Panc1 (cell line): ENCODE measurements around the gene ADORA1. TPM values are rescaled to one million over a fixed set of nuclear protein-coding genes. Genes with fewer than 3 reads are reported as not detected.

Experiments
- ATAC-seq: fragments of 200-7000 bp; cut with Tn5 transposase; 2 replicates; pipeline ENCODE4 v1.9.1; 2020; ENCODE audit warnings: mild to moderate bottlenecking, moderate library complexity
- BruUV-seq: library from RNA; stranded (reverse); fragments of 400-500 nt; replicated peaks from 2 replicates; lab custom pipeline; 2021; lab: Mats Ljungman, UMichigan
- CTCF ChIA-PET: fragments of 300-600 bp; sonication (Branson Sonifier 250); formaldehyde crosslinking; loops from one replicate; lab custom pipeline; 2022; ENCODE audit warnings: antibody characterized with exemption; lab: Charles Lee
- POLR2A ChIA-PET: fragments of 300-600 bp; sonication (Branson Sonifier 250); formaldehyde crosslinking; loops from one replicate; lab custom pipeline; 2022; ENCODE audit warnings: antibody characterized with exemption; lab: Charles Lee
- DNase-seq: peaks from one replicate; pipeline ENCODE4 v3.0.0-alpha.2; 2010; ENCODE audit warnings: low read depth, low spot score
- H3K27ac ChIP-seq: 2 replicates; pipeline ENCODE4 v1.5.1; 2011; ENCODE audit warnings: mild to moderate bottlenecking, low read length, inconsistent platforms
- H3K27me3 ChIP-seq: fragments of 200-500 bp; sonication (Bioruptor generic); 2 replicates; pipeline ENCODE4 v1.6.0; 2014; ENCODE audit warnings: low read length, inconsistent platforms; ENCODE audit not compliant: control insufficient read depth, insufficient read depth
- H3K36me3 ChIP-seq: fragments of 200-500 bp; sonication (Bioruptor generic); 2 replicates; pipeline ENCODE4 v1.5.1; 2014; ENCODE audit warnings: inconsistent platforms, mild to moderate bottlenecking, low read length, moderate library complexity; ENCODE audit not compliant: control insufficient read depth, insufficient read depth
- H3K4me1 ChIP-seq: 2 replicates; pipeline ENCODE4 v1.5.1; 2011; ENCODE audit warnings: inconsistent platforms, mild to moderate bottlenecking, low read length, moderate library complexity; ENCODE audit not compliant: control insufficient read depth, insufficient read depth
- H3K4me3 ChIP-seq, 2 experiments: 2 replicates each; pipeline ENCODE4 v1.5.1; 2011 to 2012; ENCODE audit warnings: low read depth in 2 of 2, low read length in 2 of 2, mild to moderate bottlenecking in 2 of 2, inconsistent platforms in 1 of 2, moderate library complexity in 1 of 2
- H3K9me3 ChIP-seq: fragments of 200-500 bp; sonication (Bioruptor generic); 2 replicates; pipeline ENCODE4 v1.5.1; 2014; ENCODE audit warnings: low read depth, mild to moderate bottlenecking, inconsistent platforms, low read length, moderate library complexity; ENCODE audit not compliant: control insufficient read depth, insufficient read depth
- POLR2AphosphoS5 ChIP-seq: IDR thresholded peaks from 2 replicates; pipeline ENCODE4 v1.6.1; 2012; ENCODE audit warnings: mild to moderate bottlenecking, low read depth, low read length, moderate library complexity
- SIN3A ChIP-seq: IDR thresholded peaks from 2 replicates; pipeline ENCODE4 v1.6.1; 2012; ENCODE audit warnings: low read depth, mild to moderate bottlenecking, low read length, moderate library complexity, borderline replicate concordance; ENCODE audit not compliant: insufficient read depth
- TCF7L2 ChIP-seq: IDR thresholded peaks from 2 replicates; pipeline ENCODE4 v1.6.1; 2011; ENCODE audit warnings: mild to moderate bottlenecking, low read depth, low read length, inconsistent platforms
- in situ Hi-C: cut with HindIII; loops from 2 replicates; pipeline ENCODE4 v1.10.0; 2016; ENCODE audit warnings: low sequenced_read_pairs, low pct_unique_long_range_greater_than_20kb
- intact Hi-C: fragments of 100-400 bp; cut with micrococcal nuclease; formaldehyde crosslinking; loops from one replicate; pipeline ENCODE4 v1.10.0; 2022; ENCODE audit not compliant: unreplicated experiment
- total RNA-seq: library from RNA; stranded (reverse); gene quantifications from one replicate; pipeline ENCODE4 v1.2.1, GENCODE V29; 2021; ENCODE audit not compliant: unreplicated experiment
- TF ChIP-seq, protein P1 (sequence below), 2 experiments: IDR thresholded peaks; 2 replicates each; pipeline ENCODE4 v1.6.1; 2011 to 2012; ENCODE audit warnings: low read depth in 2 of 2, control low read depth in 1 of 2, low read length in 1 of 2, mild to moderate bottlenecking in 1 of 2, moderate library complexity in 1 of 2; ENCODE audit not compliant: insufficient read depth in 1 of 2
- TF ChIP-seq, protein P2 (sequence below): fragments of 450-650 bp; IDR thresholded peaks from 2 replicates; pipeline ENCODE4 v1.5.1; 2017; ENCODE audit warnings: mild to moderate bottlenecking

The ADORA1 gene
- total RNA-seq, 1 experiment from 2014 or later, result 8.5 TPM

DNA sequence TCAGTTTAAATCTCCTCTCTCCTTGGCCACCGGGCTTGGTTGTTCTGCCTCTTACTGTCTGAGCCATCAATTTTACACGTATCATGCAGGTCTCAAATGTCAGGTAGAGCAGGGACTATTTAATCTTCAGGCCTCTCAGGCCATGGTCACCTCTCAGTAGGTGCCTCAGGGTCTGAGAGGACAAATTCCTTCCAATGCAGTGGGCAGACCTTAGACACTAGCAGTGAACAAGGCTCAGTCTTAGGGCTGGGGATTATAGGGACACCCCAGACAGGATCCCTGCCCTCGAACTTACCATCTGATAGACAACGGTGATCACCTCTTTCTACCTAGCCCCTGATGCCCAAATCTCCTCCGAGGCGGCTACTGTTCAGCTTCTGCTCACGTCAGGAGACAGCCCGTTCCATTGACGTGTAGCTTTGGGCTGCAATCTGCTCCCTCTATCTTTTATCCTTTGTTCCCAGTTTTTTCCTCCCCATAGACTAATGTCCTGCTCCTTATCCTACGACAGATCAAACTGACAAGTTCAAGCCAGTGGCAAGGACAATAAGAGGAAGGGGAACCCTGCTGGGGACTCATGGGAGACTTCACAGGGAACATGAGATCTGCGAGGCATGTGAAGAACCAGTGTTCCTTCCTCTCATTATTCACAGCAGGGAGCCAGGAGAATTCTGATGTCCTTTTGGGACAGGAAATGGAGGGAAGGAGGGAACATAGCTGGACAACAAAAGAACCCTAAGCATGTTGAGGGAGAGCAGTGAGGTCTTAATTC, 40.3 kb upstream of the ADORA1 start:
- Histone ChIP-seq H3K4me3 (no peak overlapping the region), H3K9me3 (no peaks in the 10 kb centered on the region), H3K36me3 (no peaks in the 10 kb centered on the region), H3K4me1 (no peaks in the 10 kb centered on the region), H3K27me3 (no peaks in the 10 kb centered on the region), H3K27ac (no peak overlapping the region)
- ATAC-seq (no peak), DNase-seq (no peak)
- BruUV-seq, result no TSS peak
- intact Hi-C loops (no loop called here), in situ Hi-C loops (no loop called here)
- no peak for TF ChIP-seq TCF7L2
- TF ChIP-seq, protein P1, sequence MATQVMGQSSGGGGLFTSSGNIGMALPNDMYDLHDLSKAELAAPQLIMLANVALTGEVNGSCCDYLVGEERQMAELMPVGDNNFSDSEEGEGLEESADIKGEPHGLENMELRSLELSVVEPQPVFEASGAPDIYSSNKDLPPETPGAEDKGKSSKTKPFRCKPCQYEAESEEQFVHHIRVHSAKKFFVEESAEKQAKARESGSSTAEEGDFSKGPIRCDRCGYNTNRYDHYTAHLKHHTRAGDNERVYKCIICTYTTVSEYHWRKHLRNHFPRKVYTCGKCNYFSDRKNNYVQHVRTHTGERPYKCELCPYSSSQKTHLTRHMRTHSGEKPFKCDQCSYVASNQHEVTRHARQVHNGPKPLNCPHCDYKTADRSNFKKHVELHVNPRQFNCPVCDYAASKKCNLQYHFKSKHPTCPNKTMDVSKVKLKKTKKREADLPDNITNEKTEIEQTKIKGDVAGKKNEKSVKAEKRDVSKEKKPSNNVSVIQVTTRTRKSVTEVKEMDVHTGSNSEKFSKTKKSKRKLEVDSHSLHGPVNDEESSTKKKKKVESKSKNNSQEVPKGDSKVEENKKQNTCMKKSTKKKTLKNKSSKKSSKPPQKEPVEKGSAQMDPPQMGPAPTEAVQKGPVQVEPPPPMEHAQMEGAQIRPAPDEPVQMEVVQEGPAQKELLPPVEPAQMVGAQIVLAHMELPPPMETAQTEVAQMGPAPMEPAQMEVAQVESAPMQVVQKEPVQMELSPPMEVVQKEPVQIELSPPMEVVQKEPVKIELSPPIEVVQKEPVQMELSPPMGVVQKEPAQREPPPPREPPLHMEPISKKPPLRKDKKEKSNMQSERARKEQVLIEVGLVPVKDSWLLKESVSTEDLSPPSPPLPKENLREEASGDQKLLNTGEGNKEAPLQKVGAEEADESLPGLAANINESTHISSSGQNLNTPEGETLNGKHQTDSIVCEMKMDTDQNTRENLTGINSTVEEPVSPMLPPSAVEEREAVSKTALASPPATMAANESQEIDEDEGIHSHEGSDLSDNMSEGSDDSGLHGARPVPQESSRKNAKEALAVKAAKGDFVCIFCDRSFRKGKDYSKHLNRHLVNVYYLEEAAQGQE (IDR thresholded peaks at IDR 0.05; ENCODE audit: insufficient read depth in 1 of 2, low read depth in 2 of 2, low read length in 1 of 2), result no peak
- no peak for TF ChIP-seq SIN3A
- TF ChIP-seq, protein P2, sequence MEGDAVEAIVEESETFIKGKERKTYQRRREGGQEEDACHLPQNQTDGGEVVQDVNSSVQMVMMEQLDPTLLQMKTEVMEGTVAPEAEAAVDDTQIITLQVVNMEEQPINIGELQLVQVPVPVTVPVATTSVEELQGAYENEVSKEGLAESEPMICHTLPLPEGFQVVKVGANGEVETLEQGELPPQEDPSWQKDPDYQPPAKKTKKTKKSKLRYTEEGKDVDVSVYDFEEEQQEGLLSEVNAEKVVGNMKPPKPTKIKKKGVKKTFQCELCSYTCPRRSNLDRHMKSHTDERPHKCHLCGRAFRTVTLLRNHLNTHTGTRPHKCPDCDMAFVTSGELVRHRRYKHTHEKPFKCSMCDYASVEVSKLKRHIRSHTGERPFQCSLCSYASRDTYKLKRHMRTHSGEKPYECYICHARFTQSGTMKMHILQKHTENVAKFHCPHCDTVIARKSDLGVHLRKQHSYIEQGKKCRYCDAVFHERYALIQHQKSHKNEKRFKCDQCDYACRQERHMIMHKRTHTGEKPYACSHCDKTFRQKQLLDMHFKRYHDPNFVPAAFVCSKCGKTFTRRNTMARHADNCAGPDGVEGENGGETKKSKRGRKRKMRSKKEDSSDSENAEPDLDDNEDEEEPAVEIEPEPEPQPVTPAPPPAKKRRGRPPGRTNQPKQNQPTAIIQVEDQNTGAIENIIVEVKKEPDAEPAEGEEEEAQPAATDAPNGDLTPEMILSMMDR, result no peak
- TF ChIP-seq POLR2AphosphoS5, result no peak
- CTCF ChIA-PET, result no interaction called here
- POLR2A ChIA-PET, result no interaction called here

DNA sequence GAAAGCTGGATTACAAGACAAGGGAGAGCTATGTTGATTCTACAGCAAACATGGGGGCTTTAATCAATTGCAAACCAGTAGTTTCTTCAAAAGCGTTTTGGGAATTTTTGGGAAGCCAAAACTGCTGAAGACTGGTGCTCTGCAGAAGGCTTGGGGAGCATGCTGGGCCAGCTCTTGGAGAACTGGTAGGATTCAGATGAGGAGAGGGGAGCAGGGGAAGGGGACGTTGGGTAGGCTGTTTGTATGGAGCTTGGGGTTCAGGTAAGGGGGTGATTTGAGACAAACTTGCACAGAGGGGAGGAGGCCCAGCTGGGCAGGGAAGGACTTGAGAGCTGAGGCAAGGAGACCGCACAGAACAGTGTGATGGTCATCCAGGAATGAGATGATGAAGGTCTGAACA, 39.1 kb upstream of the ADORA1 start:
- TF ChIP-seq POLR2AphosphoS5, result no peak
- TF ChIP-seq SIN3A, result no peak
- no peak for TF ChIP-seq TCF7L2
- TF ChIP-seq, protein P2, result no peak
- TF ChIP-seq, protein P1 (IDR thresholded peaks at IDR 0.05; ENCODE audit: insufficient read depth in 1 of 2, low read depth in 2 of 2, low read length in 1 of 2), result no peak
- CTCF ChIA-PET, result no interaction called here
- DNase-seq (no peak), ATAC-seq (no peak)
- Histone ChIP-seq H3K36me3 (no peaks in the 10 kb centered on the region), H3K4me1 (no peaks in the 10 kb centered on the region), H3K9me3 (no peaks in the 10 kb centered on the region), H3K27ac (no peak overlapping the region), H3K27me3 (peaks cover 2% of the 10 kb centered on the region; the same call in 1 of the 2 replicates), H3K4me3 (no peak overlapping the region)
- in situ Hi-C loops (no loop called here), intact Hi-C loops (no loop called here)
- BruUV-seq, result no TSS peak
- POLR2A ChIA-PET, result no interaction called here
